ENCODE results near the gene HNRNPL.

GRCh38 chr19:38852231-38853044 is 2.7 kb upstream of the HNRNPL start:
- TF ChIP-seq EP300 (conservative IDR thresholded peaks at IDR 0.05; ENCODE audit: poor library complexity, severe bottlenecking) = no peak
- TF ChIP-seq SMC3 (conservative IDR thresholded peaks at IDR 0.05; ENCODE audit: poor library complexity) = no peak
- TF ChIP-seq CTCF (IDR thresholded peaks at IDR 0.05; ENCODE audit: poor library complexity, severe bottlenecking) = no peak
- TF ChIP-seq MXI1 (conservative IDR thresholded peaks at IDR 0.05; ENCODE audit: poor library complexity, severe bottlenecking) = no peak

Data from neural cell (in vitro differentiated cells).